Thyroid gland (tissue), 4 donors: ENCODE data around the gene LYPD6B.

Experiments used
- POLR2A ChIP-seq, 2 donors: fragments of 450-650 bp; IDR thresholded peaks; one replicate each; pipeline ENCODE4 v1.6.1; 2017; ENCODE audit warnings: antibody characterized with exemption in 2 of 2, mild to moderate bottlenecking in 2 of 2, moderate library complexity in 1 of 2
- TF ChIP-seq, protein P1 (sequence below), 6 experiments: fragments of 200-600 bp in 3 of 6; fragments of 450-650 bp in 3 of 6; sonication (generic) in 3 of 6; IDR thresholded peaks; one replicate each; pipeline ENCODE4 v1.5.1; 2016 to 2019; ENCODE audit warnings: antibody characterized with exemption in 6 of 6, mild to moderate bottlenecking in 2 of 6, inconsistent platforms in 1 of 6, moderate library complexity in 1 of 6

DNA sequence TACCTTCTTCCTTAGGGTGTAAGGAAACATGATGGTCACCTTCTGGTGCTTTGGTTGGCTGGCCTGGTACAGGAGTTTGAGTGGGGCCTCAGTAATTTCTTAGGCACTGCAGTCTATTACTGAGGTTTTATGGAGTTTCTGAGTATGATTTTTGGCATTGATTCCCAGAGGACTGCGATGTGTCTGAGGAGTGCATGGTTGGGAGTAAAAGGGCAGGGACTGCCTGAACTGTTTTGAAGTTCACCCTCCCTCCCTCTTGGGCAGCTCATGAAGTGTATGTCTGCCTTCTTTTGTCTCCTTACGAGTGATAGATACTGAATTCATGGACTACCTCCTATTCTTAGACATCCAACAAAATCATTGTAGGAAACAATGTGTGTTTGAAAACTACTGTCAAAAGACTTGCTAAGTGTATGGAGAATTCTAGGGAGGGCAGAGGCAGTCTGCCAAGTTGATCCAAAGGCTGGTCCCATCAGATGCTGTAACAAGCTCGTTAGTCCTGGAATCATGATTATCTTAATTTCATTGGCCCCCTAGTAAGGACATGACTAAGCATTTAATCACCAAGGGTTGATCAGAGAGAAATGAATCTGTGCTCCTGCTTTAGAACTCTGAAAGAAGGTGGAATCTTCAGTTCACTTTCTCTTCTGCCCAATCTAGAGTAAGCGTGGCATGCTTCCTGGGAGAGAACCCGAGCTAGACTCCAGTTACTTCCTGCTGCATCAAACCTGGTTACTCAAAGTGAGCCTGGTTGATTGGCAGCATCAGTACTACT, 26.5 kb downstream of the LYPD6B start:
- TF ChIP-seq, protein P1, sequence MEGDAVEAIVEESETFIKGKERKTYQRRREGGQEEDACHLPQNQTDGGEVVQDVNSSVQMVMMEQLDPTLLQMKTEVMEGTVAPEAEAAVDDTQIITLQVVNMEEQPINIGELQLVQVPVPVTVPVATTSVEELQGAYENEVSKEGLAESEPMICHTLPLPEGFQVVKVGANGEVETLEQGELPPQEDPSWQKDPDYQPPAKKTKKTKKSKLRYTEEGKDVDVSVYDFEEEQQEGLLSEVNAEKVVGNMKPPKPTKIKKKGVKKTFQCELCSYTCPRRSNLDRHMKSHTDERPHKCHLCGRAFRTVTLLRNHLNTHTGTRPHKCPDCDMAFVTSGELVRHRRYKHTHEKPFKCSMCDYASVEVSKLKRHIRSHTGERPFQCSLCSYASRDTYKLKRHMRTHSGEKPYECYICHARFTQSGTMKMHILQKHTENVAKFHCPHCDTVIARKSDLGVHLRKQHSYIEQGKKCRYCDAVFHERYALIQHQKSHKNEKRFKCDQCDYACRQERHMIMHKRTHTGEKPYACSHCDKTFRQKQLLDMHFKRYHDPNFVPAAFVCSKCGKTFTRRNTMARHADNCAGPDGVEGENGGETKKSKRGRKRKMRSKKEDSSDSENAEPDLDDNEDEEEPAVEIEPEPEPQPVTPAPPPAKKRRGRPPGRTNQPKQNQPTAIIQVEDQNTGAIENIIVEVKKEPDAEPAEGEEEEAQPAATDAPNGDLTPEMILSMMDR (IDR thresholded peaks at IDR 0.05) = no peak
- no peak for TF ChIP-seq POLR2A (IDR thresholded peaks at IDR 0.05)
